ENCODE data around the gene SDF4. TPM values are rescaled to one million over a fixed set of nuclear protein-coding genes. Genes with fewer than 3 reads are reported as not detected.
A peak's percentile ranks its signal among the peaks of the same experiment; 100 is the strongest.

SDF4 gene
- total and polyA plus RNA-seq, 2 donors (not counting 1 experiment from before 2014, with no cell fraction given), result 100 to 143 TPM

GRCh38 chr1:1272341-1273208 is 40.8 kb upstream of the SDF4 start:
- Histone ChIP-seq H3K9me3 (ENCODE audit: control extremely low read depth in 1 of 3, control insufficient read depth in 2 of 3, insufficient read depth in 1 of 3, low read length in 2 of 3) (no peaks in the 10 kb centered on the region), H3K4me1 (ENCODE audit: control insufficient read depth in 2 of 2, insufficient read depth in 2 of 2, low read length in 2 of 2) (peaks cover 29 to 38% of the 10 kb centered on the region in 2 donors), H3K4me3 (ENCODE audit: control extremely low read depth in 1 of 5, extremely low read depth in 1 of 5, insufficient read depth in 1 of 5, low read depth in 2 of 5, low read length in 4 of 5) (peak overlapping the region; percentile 3 to 84 (median 75)), H2AFZ (ENCODE audit: insufficient read depth, low read depth, low read length, poor library complexity, severe bottlenecking) (peak overlapping the region; percentile 98), H3K4me2 (replicated peaks; ENCODE audit: low read depth, low read length, poor library complexity, severe bottlenecking) (peak overlapping the region; percentile 93), H3K36me3 (replicated peaks in 1 of 2; ENCODE audit: control extremely low read depth in 1 of 2, control insufficient read depth in 1 of 2, extremely low read depth in 1 of 2, insufficient read depth in 2 of 2, low read length in 1 of 2) (peaks cover 0 to 15% of the 10 kb centered on the region in 2 experiments), H3K9ac (ENCODE audit: low read length) (peak overlapping the region; percentile 87), H4K20me1 (ENCODE audit: control insufficient read depth, insufficient read depth, low read length, poor library complexity, severe bottlenecking) (peaks cover 55% of the 10 kb centered on the region), H3K27ac (ENCODE audit: low read length in 2 of 2) (peak overlapping the region; percentile 24 to 77), H3K27me3 (replicated peaks in 1 of 4; ENCODE audit: control extremely low read depth in 1 of 4, control insufficient read depth in 3 of 4, insufficient read depth in 4 of 4, low read length in 3 of 4) (no peaks in the 10 kb centered on the region), H3K79me2 (ENCODE audit: control insufficient read depth, insufficient read depth, low read length) (peaks cover 58% of the 10 kb centered on the region)
- POLR2A ChIA-PET, result interaction anchor here (0.9 to 1.4 kb wide), 2 partner anchors 11 to 150 kb away, joined by 6 to 8 read pairs; no protein-coding TSS in a partner anchor
- Mint-ChIP-seq H3K4me1 (peaks cover 36% of the 10 kb centered on the region), H3K9me3 (ENCODE audit: insufficient read depth) (no peaks in the 10 kb centered on the region), H3K4me3 (peak overlapping the region; percentile 88), H3K27me3 (no peaks in the 10 kb centered on the region), H3K27ac (peak overlapping the region; percentile 76)
- WGBS (ENCODE audit: insufficient coverage), result 48% methylated on average over 43 of the region's 43 CpGs
- DNase-seq (no peak), ATAC-seq (ENCODE audit: low read depth) (no peak)
- no peak for TF ChIP-seq EZH2 (IDR thresholded peaks at IDR 0.05; ENCODE audit: borderline replicate concordance, insufficient read depth, low read depth, low read length, poor library complexity, severe bottlenecking)
- no peak for TF ChIP-seq CTCF (IDR thresholded peaks at IDR 0.05)
- CTCF ChIA-PET, result interaction anchor here (0.9 kb wide), 1 partner anchor 155 kb away, joined by 3 read pairs; no protein-coding TSS in a partner anchor
- intact Hi-C loops (cut with micrococcal nuclease), result loop anchor here (1.0 kb wide), 3 partner anchors 33 to 156 kb away; partner anchors contain the start of genes C1orf159, CPTP and INTS11

Data from B cell (primary cell).